Hepatocyte (in vitro differentiated cells): Measurements from ENCODE around the gene NPAS3. TPM values are rescaled to one million over a fixed set of nuclear protein-coding genes. Genes with fewer than 3 reads are reported as not detected.

Experiments used
- DNase-seq: peaks from one replicate; pipeline ENCODE4 v3.0.0-alpha.2; 2016; ENCODE audit warnings: low spot score
- H2AFZ ChIP-seq: fragments of 200-600 bp; sonication (generic); 2 replicates; pipeline ENCODE4 v1.6.0; 2016; ENCODE audit warnings: antibody characterized with exemption, mild to moderate bottlenecking
- H3K27ac ChIP-seq: fragments of 200-600 bp; sonication (generic); 2 replicates; pipeline ENCODE4 v1.5.1; 2016; ENCODE audit warnings: mild to moderate bottlenecking
- H3K27me3 ChIP-seq: fragments of 200-600 bp; sonication (generic); 2 replicates; pipeline ENCODE4 v1.6.1; 2016
- H3K36me3 ChIP-seq: fragments of 200-600 bp; sonication (generic); replicated peaks from 2 replicates; pipeline ENCODE4 v1.5.1; 2016; ENCODE audit warnings: low read depth; ENCODE audit not compliant: insufficient read depth
- H3K4me1 ChIP-seq: fragments of 200-600 bp; sonication (generic); 2 replicates; pipeline ENCODE4 v1.5.1; 2016; ENCODE audit warnings: mild to moderate bottlenecking, moderate library complexity; ENCODE audit not compliant: insufficient read depth
- H3K4me2 ChIP-seq: fragments of 200-600 bp; sonication (generic); 2 replicates; pipeline ENCODE4 v1.6.0; 2016
- H3K4me3 ChIP-seq: fragments of 200-600 bp; sonication (generic); 2 replicates; pipeline ENCODE4 v1.5.1; 2016; ENCODE audit warnings: mild to moderate bottlenecking
- H3K79me2 ChIP-seq: fragments of 200-600 bp; sonication (generic); 2 replicates; pipeline ENCODE4 v1.6.0; 2017; ENCODE audit warnings: mild to moderate bottlenecking
- H3K9me2 ChIP-seq: fragments of 200-600 bp; sonication (generic); replicated peaks from 2 replicates; pipeline ENCODE4 v1.6.0; 2017; ENCODE audit warnings: mild to moderate bottlenecking; ENCODE audit not compliant: insufficient read depth
- H3K9me3 ChIP-seq: fragments of 200-600 bp; sonication (generic); 2 replicates; pipeline ENCODE4 v1.5.1; 2016; ENCODE audit warnings: low read depth, mild to moderate bottlenecking
- H4K20me1 ChIP-seq: fragments of 200-600 bp; sonication (generic); 2 replicates; pipeline ENCODE4 v1.6.0; 2016; ENCODE audit warnings: mild to moderate bottlenecking; ENCODE audit not compliant: insufficient read depth, poor library complexity, severe bottlenecking
- EZH2 ChIP-seq: fragments of 200-600 bp; sonication (generic); IDR thresholded peaks from 2 replicates; pipeline ENCODE4 v1.6.1; 2016; ENCODE audit warnings: antibody characterized with exemption, mild to moderate bottlenecking, borderline replicate concordance
- EZH2phosphoT487 ChIP-seq: fragments of 200-600 bp; sonication (generic); IDR thresholded peaks from one replicate; pipeline ENCODE4 v1.6.1; 2018; ENCODE audit warnings: antibody characterized with exemption, mild to moderate bottlenecking, low read depth, moderate library complexity; ENCODE audit not compliant: unreplicated experiment, severe bottlenecking
- WGBS: methylation state at CpG from one replicate; pipeline ENCODE4 v1.1.6; 2016; ENCODE audit warnings: low lambda C conversion rate; ENCODE audit errors: missing lambda C conversion rate; 5-methylcytosine and 5-hydroxymethylcytosine counted together
- polyA plus RNA-seq: library from polyadenylated mRNA; unstranded; fragments of >200 nt; fragmentation: Nextera tagmentation; extraction: Ambion mirVana; gene quantifications from 2 replicates; pipeline ENCODE4 v1.2.1, GENCODE V29; 2016
- total RNA-seq: library from RNA; depleted of rRNA; stranded (reverse); fragments of >200 nt; gene quantifications from 2 replicates; pipeline ENCODE4 v1.2.3, GENCODE V29; 2014
- TF ChIP-seq, protein P1 (sequence below): fragments of 200-600 bp; sonication (generic); IDR thresholded peaks from 2 replicates; pipeline ENCODE4 v1.5.1; 2016; ENCODE audit warnings: antibody characterized with exemption, mild to moderate bottlenecking; ENCODE audit not compliant: poor library complexity

Gene NPAS3
- total and polyA plus RNA-seq, 2 experiments from 2014 or later, result 0.11 to 1.1 TPM

DNA sequence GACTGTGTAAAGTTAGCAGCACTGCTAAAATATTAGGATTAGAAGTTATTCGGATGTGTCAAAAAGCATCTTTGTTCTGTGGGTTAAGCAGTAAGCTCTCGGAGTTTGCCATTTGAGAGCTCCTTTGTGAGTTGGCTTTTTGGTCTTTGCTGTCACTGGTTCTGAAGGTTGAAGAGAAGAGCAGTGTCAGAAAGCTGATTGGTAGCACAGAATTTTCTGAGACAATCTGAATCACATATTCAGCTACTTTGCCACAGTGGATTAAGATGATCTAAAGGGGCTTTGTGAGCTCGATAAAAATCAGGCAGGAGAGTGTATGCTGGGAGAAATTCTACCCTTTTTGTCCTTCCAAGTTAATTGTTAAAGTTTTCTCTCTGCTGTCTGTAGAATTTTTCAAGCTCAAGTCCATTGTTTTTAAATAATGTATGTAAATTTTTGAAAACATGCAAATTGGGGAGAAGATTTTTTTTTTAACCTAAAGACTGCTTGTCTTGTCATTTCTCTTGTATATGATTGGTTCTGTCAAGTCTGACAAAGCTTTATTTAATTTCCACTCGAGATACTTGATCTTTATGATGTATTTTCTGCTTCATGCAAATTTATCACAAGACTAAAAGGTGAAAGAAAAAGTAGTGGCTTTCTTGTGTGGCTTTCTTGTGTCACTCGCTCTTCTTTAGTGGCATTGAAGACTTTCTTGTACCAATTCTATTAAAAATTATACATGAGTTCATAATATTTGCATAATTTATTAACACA lies 704.9 kb downstream of the NPAS3 start:
- WGBS, result 84% methylated on average over 5 of the region's 5 CpGs
- no peak for DNase-seq

DNA sequence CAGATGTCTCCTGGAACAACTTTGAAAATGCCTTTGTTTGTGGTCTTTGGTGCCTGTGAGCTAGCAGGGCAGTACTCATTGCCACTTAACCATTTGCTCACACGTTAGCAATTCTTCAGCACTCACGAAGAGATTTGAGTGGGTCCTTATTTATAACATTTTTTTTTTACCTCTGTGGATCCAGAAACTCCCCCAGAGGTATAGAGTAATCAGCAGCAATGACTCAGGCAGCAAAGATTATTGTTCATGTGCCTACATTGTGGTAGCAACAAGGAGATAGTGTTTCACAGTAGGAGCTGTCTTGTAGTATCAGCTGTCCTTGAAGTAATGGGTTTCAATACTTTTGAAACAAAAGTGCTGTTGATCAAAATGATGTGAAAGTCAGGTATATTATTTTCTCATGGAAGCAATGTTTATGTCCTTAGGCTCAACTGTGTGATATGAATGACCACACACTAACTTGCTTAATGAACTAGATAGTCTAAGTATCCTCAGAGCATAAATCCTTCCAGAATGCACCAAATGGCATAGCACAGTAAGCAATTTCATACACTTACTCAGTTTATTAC lies 708.1 kb downstream of the NPAS3 start:
- no peak overlapping the region for H2AFZ ChIP-seq

More for the DNA sequence above, 704.9 kb downstream of the NPAS3 start:
- TF ChIP-seq, protein P1, sequence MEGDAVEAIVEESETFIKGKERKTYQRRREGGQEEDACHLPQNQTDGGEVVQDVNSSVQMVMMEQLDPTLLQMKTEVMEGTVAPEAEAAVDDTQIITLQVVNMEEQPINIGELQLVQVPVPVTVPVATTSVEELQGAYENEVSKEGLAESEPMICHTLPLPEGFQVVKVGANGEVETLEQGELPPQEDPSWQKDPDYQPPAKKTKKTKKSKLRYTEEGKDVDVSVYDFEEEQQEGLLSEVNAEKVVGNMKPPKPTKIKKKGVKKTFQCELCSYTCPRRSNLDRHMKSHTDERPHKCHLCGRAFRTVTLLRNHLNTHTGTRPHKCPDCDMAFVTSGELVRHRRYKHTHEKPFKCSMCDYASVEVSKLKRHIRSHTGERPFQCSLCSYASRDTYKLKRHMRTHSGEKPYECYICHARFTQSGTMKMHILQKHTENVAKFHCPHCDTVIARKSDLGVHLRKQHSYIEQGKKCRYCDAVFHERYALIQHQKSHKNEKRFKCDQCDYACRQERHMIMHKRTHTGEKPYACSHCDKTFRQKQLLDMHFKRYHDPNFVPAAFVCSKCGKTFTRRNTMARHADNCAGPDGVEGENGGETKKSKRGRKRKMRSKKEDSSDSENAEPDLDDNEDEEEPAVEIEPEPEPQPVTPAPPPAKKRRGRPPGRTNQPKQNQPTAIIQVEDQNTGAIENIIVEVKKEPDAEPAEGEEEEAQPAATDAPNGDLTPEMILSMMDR, result no peak
- TF ChIP-seq EZH2phosphoT487 (no peak), EZH2 (no peak)
- no peaks in the 10 kb centered on the region for H3K9me3 ChIP-seq
- H3K4me1 ChIP-seq, result no peaks in the 10 kb centered on the region
- H3K36me3 ChIP-seq, result no peaks in the 10 kb centered on the region
- no peaks in the 10 kb centered on the region for H3K9me2 ChIP-seq
- H3K27ac ChIP-seq, result no peak overlapping the region
- no peaks in the 10 kb centered on the region for H4K20me1 ChIP-seq
- peaks cover 20% of the 10 kb centered on the region for H3K27me3 ChIP-seq
- H3K4me3 ChIP-seq, result no peak overlapping the region
- no peaks in the 10 kb centered on the region for H3K79me2 ChIP-seq
- no peak overlapping the region for H2AFZ ChIP-seq
- no peak overlapping the region for H3K4me2 ChIP-seq

DNA sequence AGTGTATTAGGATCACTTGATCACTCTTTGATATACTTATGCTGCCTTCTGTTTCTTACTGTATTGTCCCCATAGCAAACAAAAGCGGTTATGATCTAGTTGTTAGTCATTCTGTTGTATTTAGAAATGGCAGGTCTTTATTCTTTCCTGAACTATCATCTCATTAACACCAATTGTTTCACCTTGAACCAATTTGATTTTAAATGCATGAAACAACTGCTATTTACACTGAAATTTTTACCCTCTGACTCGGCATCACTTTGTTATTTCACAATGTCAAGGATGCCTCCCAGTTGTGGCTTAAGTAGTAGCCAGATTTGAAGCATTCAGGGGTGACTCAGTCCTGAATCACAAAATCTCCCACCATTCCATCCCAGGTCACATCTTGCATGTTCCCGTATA lies 708.7 kb downstream of the NPAS3 start:
- no peak overlapping the region for H3K4me2 ChIP-seq
- H3K9me3 ChIP-seq, result no peaks in the 10 kb centered on the region
- H3K4me1 ChIP-seq, result no peaks in the 10 kb centered on the region
- no peaks in the 10 kb centered on the region for H3K79me2 ChIP-seq
- TF ChIP-seq, protein P1, result no peak
- TF ChIP-seq EZH2 (no peak), EZH2phosphoT487 (no peak)
- H3K4me3 ChIP-seq, result no peak overlapping the region
- no peaks in the 10 kb centered on the region for H4K20me1 ChIP-seq
- no peak overlapping the region for H2AFZ ChIP-seq
- DNase-seq, result no peak
- H3K9me2 ChIP-seq, result no peaks in the 10 kb centered on the region
- H3K36me3 ChIP-seq, result no peaks in the 10 kb centered on the region
- peaks cover 7% of the 10 kb centered on the region for H3K27me3 ChIP-seq
- 81% methylated on average over 3 of the region's 3 CpGs for WGBS
- H3K27ac ChIP-seq, result no peak overlapping the region

More for the DNA sequence above, 708.1 kb downstream of the NPAS3 start:
- no peaks in the 10 kb centered on the region for H3K36me3 ChIP-seq
- H3K4me3 ChIP-seq, result no peak overlapping the region
- H3K9me3 ChIP-seq, result no peaks in the 10 kb centered on the region
- 83% methylated on average over 2 of the region's 2 CpGs for WGBS
- H3K27ac ChIP-seq, result no peak overlapping the region
- no peak for DNase-seq
- TF ChIP-seq EZH2 (no peak), EZH2phosphoT487 (no peak)
- TF ChIP-seq, protein P1, result no peak
- no peaks in the 10 kb centered on the region for H4K20me1 ChIP-seq
- H3K79me2 ChIP-seq, result no peaks in the 10 kb centered on the region
- no peaks in the 10 kb centered on the region for H3K4me1 ChIP-seq
- peaks cover 13% of the 10 kb centered on the region for H3K27me3 ChIP-seq
- no peak overlapping the region for H3K4me2 ChIP-seq
- no peaks in the 10 kb centered on the region for H3K9me2 ChIP-seq
